SK-N-SH (cell line): ENCODE measurements around the gene PHLDB2. TPM values are rescaled to one million over a fixed set of nuclear protein-coding genes. Genes with fewer than 3 reads are reported as not detected.

Source experiments
- CTCF ChIA-PET: fragments of 300-600, 350-600 bp; formaldehyde crosslinking; extraction: SDS; loops from one replicate; lab custom pipeline; 2021; lab: Yijun Ruan, JAX
- POLR2A ChIA-PET: fragments of 350-600 bp; sonication (Branson Sonifier 250); formaldehyde crosslinking; extraction: SDS; loops from one replicate; lab custom pipeline; 2020; ENCODE audit warnings: antibody characterized with exemption, inconsistent platforms; lab: Yijun Ruan, JAX
- DNase-seq: peaks from one replicate; pipeline ENCODE4 v3.0.0; 2012
- H2AFZ ChIP-seq: fragments of 200-600 bp; sonication (generic); 2 replicates; pipeline ENCODE4 v1.8.1; 2016; ENCODE audit warnings: antibody characterized with exemption, mild to moderate bottlenecking, low read depth
- H3F3A ChIP-seq: fragments of 200-600 bp; sonication (generic); replicated peaks from 2 replicates; pipeline ENCODE3; 2016; ENCODE audit warnings: antibody characterized with exemption, mild to moderate bottlenecking; ENCODE audit not compliant: insufficient read depth
- H3K27ac ChIP-seq, 2 experiments: fragments of 200-500 bp in 1 of 2; fragments of 200-600 bp in 1 of 2; sonication (Bioruptor generic) in 1 of 2; sonication (generic), shearing (Covaris generic) in 1 of 2; 2 replicates each; pipeline versions ENCODE4 v1.5.1 to v1.6.1; 2014 to 2016; ENCODE audit warnings: low read depth in 2 of 2, inconsistent platforms in 1 of 2, low read length in 1 of 2, mild to moderate bottlenecking in 1 of 2, mixed read lengths in 1 of 2
- H3K27me3 ChIP-seq: fragments of 200-600 bp; sonication (generic), shearing (Covaris generic); 2 replicates; pipeline ENCODE4 v1.6.1; 2016; ENCODE audit warnings: mixed run types; ENCODE audit not compliant: insufficient read depth
- H3K36me3 ChIP-seq, 2 experiments: fragments of 200-500 bp in 1 of 2; fragments of 200-600 bp in 1 of 2; sonication (Bioruptor generic) in 1 of 2; sonication (generic) in 1 of 2; replicated peaks in 1 of 2; 2 replicates each; pipeline versions ENCODE3 to v1.5.1; 2014 to 2016; ENCODE audit warnings: low read length in 1 of 2, mild to moderate bottlenecking in 1 of 2; ENCODE audit not compliant: insufficient read depth in 2 of 2, control insufficient read depth in 1 of 2
- H3K4me1 ChIP-seq, 2 experiments: fragments of 200-500 bp in 1 of 2; fragments of 200-600 bp in 1 of 2; sonication (Bioruptor generic) in 1 of 2; sonication (generic), shearing (Covaris generic) in 1 of 2; 2 replicates each; pipeline versions ENCODE4 v1.5.1 to v1.6.1; 2014 to 2016; ENCODE audit warnings: low read depth in 1 of 2, low read length in 1 of 2, mixed run types in 1 of 2; ENCODE audit not compliant: insufficient read depth in 2 of 2, control insufficient read depth in 1 of 2
- H3K4me2 ChIP-seq: fragments of 200-600 bp; sonication (generic), shearing (Covaris generic); 2 replicates; pipeline ENCODE4 v1.6.1; 2017; ENCODE audit warnings: mixed run types
- H3K4me3 ChIP-seq, 2 experiments: fragments of 200-500 bp in 1 of 2; fragments of 200-600 bp in 1 of 2; sonication (Bioruptor generic) in 1 of 2; sonication (generic), shearing (Covaris generic) in 1 of 2; 2 replicates each; pipeline versions ENCODE4 v1.5.1 to v1.8.1; 2014 to 2016; ENCODE audit warnings: low read depth in 2 of 2, inconsistent platforms in 1 of 2, low read length in 1 of 2, mild to moderate bottlenecking in 1 of 2, mixed read lengths in 1 of 2, moderate library complexity in 1 of 2
- H3K79me2 ChIP-seq: fragments of 200-600 bp; sonication (generic); 2 replicates; pipeline ENCODE4 v1.8.1; 2017; ENCODE audit warnings: mild to moderate bottlenecking; ENCODE audit not compliant: insufficient read depth
- H3K9ac ChIP-seq: fragments of 200-600 bp; sonication (generic); 2 replicates; pipeline ENCODE4 v1.6.1; 2017; ENCODE audit warnings: mixed run types
- H3K9me2 ChIP-seq: fragments of 200-600 bp; sonication (generic); 2 replicates; pipeline ENCODE4 v1.6.1; 2017; ENCODE audit warnings: mixed run types
- H3K9me3 ChIP-seq: fragments of 200-600 bp; sonication (generic); 2 replicates; pipeline ENCODE4 v1.6.1; 2017; ENCODE audit warnings: mixed run types, mild to moderate bottlenecking, moderate library complexity
- H4K20me1 ChIP-seq: fragments of 200-600 bp; sonication (generic); 2 replicates; pipeline ENCODE4 v1.6.1; 2017; ENCODE audit warnings: mild to moderate bottlenecking, mixed run types; ENCODE audit not compliant: insufficient read depth
- CHD2 ChIP-seq: fragments of 150-350 bp; IDR thresholded peaks from 2 replicates; pipeline ENCODE4 v1.6.1; 2018; ENCODE audit warnings: low read length; ENCODE audit not compliant: partially characterized antibody
- EZH2phosphoT487 ChIP-seq: fragments of 200-600 bp; sonication (generic); IDR thresholded peaks from 2 replicates; pipeline ENCODE4 v1.6.1; 2017; ENCODE audit warnings: low read depth, mixed run types, mild to moderate bottlenecking, antibody characterized with exemption, moderate library complexity, borderline replicate concordance
- FOSL2 ChIP-seq: IDR thresholded peaks from 2 replicates; pipeline ENCODE4 v1.4.0; 2012; ENCODE audit warnings: low read depth, mild to moderate bottlenecking, moderate library complexity, borderline replicate concordance
- FOXJ3 ChIP-seq: sonication (generic); formaldehyde crosslinking; IDR thresholded peaks from 2 replicates; pipeline ENCODE4 v1.5.1; 2020; ENCODE audit warnings: mild to moderate bottlenecking, missing genetic modification reagents
- FOXM1 ChIP-seq: IDR thresholded peaks from 2 replicates; pipeline ENCODE4 v1.4.0; 2012; ENCODE audit warnings: low read depth, mild to moderate bottlenecking
- GATA2 ChIP-seq: sonication (generic); formaldehyde crosslinking; IDR thresholded peaks from 2 replicates; pipeline ENCODE4 v1.5.0; 2020; ENCODE audit warnings: mild to moderate bottlenecking, missing genetic modification reagents
- JUND ChIP-seq: IDR thresholded peaks from 2 replicates; pipeline ENCODE4 v1.4.0; 2012
- NFIC ChIP-seq: IDR thresholded peaks from 2 replicates; pipeline ENCODE4 v1.4.0; 2012; ENCODE audit warnings: borderline replicate concordance
- NRF1 ChIP-seq: IDR thresholded peaks from 2 replicates; pipeline ENCODE4 v1.6.1; 2012; ENCODE audit warnings: low read depth, mild to moderate bottlenecking, low read length
- POLR2AphosphoS5 ChIP-seq: IDR thresholded peaks from 2 replicates; pipeline ENCODE4 v1.6.1; 2012; ENCODE audit warnings: low read depth, low read length
- RAD21 ChIP-seq: IDR thresholded peaks from 2 replicates; pipeline ENCODE4 v1.6.1; 2012; ENCODE audit warnings: mild to moderate bottlenecking, low read length
- RCOR1 ChIP-seq: fragments of 150-350 bp; IDR thresholded peaks from 2 replicates; pipeline ENCODE4 v1.6.1; 2017; ENCODE audit warnings: antibody characterized with exemption, low read length
- RXRA ChIP-seq: IDR thresholded peaks from 2 replicates; pipeline ENCODE4 v1.4.0; 2012; ENCODE audit warnings: low read depth, mild to moderate bottlenecking, borderline replicate concordance
- SIN3A ChIP-seq: IDR thresholded peaks from 2 replicates; pipeline ENCODE4 v1.6.1; 2012; ENCODE audit warnings: low read depth, mild to moderate bottlenecking, low read length, moderate library complexity, borderline replicate concordance
- SMC3 ChIP-seq: IDR thresholded peaks from 2 replicates; pipeline ENCODE4 v1.6.1; 2012; ENCODE audit warnings: low read depth, low read length, improper control_type of control experiment
- TEAD4 ChIP-seq: IDR thresholded peaks from 2 replicates; pipeline ENCODE4 v1.4.0; 2012; ENCODE audit warnings: mild to moderate bottlenecking, borderline replicate concordance; ENCODE audit not compliant: insufficient read depth
- WGBS: methylation state at CpG from one replicate; pipeline ENCODE4 v1.1.6; 2017; ENCODE audit warnings: low lambda C conversion rate; 5-methylcytosine and 5-hydroxymethylcytosine counted together
- polyA plus RNA-seq, 3 experiments: library from polyadenylated mRNA; depleted of rRNA; stranded (reverse); fragments of >200 nt; gene quantifications; 2 replicates each; pipeline ENCODE4 v1.2.3, GENCODE V29; 2012
- TF ChIP-seq, protein P1 (sequence below): IDR thresholded peaks from 2 replicates; pipeline ENCODE4; 2012
- TF ChIP-seq, protein P2 (sequence below): IDR thresholded peaks from 2 replicates; pipeline ENCODE4 v1.6.1; 2012; ENCODE audit warnings: mild to moderate bottlenecking, low read depth, low read length, moderate library complexity
- TF ChIP-seq, protein P3 (sequence below): IDR thresholded peaks from 2 replicates; pipeline ENCODE4 v1.4.0; 2012; ENCODE audit warnings: low read depth, borderline replicate concordance

Gene PHLDB2
- polyA plus RNA-seq, 1 of the 3 experiments (the other 2 are of a cell fraction), result 18.0 TPM

DNA sequence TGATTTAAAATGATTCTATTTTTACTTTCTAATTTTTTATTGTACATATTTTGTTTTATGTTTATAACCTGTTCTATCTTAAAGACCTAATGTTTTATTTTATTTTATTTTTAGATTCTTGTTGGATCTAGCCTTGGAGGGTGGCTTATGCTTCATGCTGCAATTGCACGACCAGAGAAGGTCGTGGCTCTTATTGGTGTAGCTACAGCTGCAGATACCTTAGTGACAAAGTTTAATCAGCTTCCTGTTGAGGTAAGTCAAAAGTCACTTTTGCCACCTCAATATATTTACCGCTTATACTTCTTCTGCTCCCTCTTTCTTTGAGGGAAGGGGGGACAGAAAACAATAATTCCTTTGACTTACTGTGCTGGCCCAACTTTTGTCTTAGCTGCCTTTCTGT is 127.7 kb downstream of the PHLDB2 start:
- Histone ChIP-seq H4K20me1 (no peaks in the 10 kb centered on the region), H3K9me3 (no peaks in the 10 kb centered on the region), H2AFZ (no peak overlapping the region), H3K36me3 (peaks cover 51% of the 10 kb centered on the region in 2 experiments), H3K9ac (no peak overlapping the region), H3F3A (peaks cover 19% of the 10 kb centered on the region), H3K27ac (no peak overlapping the region), H3K4me3 (no peak overlapping the region), H3K79me2 (peaks cover 29% of the 10 kb centered on the region), H3K4me1 (peaks cover 3 to 5% of the 10 kb centered on the region in 2 experiments; a peak in 2 of 4 replicates), H3K4me2 (no peak overlapping the region), H3K27me3 (no peaks in the 10 kb centered on the region), H3K9me2 (no peaks in the 10 kb centered on the region)
- CTCF ChIA-PET, result interaction anchor here (0.8 to 2.1 kb wide), 4 partner anchors 26 to 271 kb away, joined by 3 to 20 read pairs (median 6); no protein-coding TSS in a partner anchor
- DNase-seq, result no peak
- 99% methylated on average over 3 of the region's 3 CpGs for WGBS
- TF ChIP-seq NRF1 (no peak), FOXJ3 (CRISPR knock-in tag) (no peak), CHD2 (no peak), RAD21 (no peak), POLR2AphosphoS5 (no peak), GATA2 (CRISPR knock-in tag) (no peak), SMC3 (no peak), JUND (no peak), FOSL2 (no peak), RCOR1 (no peak), FOXM1 (no peak), RXRA (no peak), TEAD4 (no peak), EZH2phosphoT487 (no peak), SIN3A (no peak), NFIC (no peak)
- TF ChIP-seq, protein P1, sequence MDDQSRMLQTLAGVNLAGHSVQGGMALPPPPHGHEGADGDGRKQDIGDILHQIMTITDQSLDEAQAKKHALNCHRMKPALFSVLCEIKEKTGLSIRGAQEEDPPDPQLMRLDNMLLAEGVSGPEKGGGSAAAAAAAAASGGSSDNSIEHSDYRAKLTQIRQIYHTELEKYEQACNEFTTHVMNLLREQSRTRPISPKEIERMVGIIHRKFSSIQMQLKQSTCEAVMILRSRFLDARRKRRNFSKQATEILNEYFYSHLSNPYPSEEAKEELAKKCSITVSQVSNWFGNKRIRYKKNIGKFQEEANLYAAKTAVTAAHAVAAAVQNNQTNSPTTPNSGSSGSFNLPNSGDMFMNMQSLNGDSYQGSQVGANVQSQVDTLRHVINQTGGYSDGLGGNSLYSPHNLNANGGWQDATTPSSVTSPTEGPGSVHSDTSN, result no peak
- TF ChIP-seq, protein P2, sequence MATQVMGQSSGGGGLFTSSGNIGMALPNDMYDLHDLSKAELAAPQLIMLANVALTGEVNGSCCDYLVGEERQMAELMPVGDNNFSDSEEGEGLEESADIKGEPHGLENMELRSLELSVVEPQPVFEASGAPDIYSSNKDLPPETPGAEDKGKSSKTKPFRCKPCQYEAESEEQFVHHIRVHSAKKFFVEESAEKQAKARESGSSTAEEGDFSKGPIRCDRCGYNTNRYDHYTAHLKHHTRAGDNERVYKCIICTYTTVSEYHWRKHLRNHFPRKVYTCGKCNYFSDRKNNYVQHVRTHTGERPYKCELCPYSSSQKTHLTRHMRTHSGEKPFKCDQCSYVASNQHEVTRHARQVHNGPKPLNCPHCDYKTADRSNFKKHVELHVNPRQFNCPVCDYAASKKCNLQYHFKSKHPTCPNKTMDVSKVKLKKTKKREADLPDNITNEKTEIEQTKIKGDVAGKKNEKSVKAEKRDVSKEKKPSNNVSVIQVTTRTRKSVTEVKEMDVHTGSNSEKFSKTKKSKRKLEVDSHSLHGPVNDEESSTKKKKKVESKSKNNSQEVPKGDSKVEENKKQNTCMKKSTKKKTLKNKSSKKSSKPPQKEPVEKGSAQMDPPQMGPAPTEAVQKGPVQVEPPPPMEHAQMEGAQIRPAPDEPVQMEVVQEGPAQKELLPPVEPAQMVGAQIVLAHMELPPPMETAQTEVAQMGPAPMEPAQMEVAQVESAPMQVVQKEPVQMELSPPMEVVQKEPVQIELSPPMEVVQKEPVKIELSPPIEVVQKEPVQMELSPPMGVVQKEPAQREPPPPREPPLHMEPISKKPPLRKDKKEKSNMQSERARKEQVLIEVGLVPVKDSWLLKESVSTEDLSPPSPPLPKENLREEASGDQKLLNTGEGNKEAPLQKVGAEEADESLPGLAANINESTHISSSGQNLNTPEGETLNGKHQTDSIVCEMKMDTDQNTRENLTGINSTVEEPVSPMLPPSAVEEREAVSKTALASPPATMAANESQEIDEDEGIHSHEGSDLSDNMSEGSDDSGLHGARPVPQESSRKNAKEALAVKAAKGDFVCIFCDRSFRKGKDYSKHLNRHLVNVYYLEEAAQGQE, result no peak
- TF ChIP-seq, protein P3, sequence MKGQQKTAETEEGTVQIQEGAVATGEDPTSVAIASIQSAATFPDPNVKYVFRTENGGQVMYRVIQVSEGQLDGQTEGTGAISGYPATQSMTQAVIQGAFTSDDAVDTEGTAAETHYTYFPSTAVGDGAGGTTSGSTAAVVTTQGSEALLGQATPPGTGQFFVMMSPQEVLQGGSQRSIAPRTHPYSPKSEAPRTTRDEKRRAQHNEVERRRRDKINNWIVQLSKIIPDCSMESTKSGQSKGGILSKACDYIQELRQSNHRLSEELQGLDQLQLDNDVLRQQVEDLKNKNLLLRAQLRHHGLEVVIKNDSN, result no peak
- POLR2A ChIA-PET, result no interaction called here
